Measurements from ENCODE around the gene MPPED1. TPM values are rescaled to one million over a fixed set of nuclear protein-coding genes. Genes with fewer than 3 reads are reported as not detected.

Gene MPPED1
- total RNA-seq, 1 donor from 2014 or later, result not detected

DNA sequence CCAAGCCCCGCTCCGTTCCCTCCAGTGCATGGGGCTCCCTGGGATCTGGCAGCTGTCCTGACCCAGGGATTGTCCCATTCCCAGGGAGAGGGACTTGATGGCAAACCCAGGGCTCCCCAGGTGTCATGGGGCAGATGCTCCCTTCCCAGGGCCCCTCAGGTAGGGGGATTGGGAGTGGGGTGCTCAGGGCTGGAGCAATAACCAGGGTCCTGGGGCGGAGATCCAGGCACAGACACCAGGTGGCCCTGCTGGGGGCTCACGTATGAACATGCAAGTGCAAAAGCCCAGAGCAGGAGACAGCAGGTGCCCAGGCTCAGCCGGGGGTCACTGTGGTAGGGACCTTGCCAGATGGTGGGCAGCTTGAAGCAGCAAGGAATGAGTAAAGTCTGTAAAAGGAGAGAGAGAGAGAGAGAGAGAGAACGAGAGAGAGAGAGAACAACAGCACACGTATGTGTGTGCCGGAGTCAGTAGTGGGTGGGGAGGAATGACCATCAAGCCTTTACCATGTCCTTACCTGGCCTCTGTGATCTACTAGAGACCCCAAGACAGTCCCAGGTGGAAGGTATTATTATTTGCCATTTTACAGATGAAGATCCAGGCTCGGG lies 19.3 kb upstream of the MPPED1 start:
- no peak for DNase-seq (ENCODE audit: low read depth)

DNA sequence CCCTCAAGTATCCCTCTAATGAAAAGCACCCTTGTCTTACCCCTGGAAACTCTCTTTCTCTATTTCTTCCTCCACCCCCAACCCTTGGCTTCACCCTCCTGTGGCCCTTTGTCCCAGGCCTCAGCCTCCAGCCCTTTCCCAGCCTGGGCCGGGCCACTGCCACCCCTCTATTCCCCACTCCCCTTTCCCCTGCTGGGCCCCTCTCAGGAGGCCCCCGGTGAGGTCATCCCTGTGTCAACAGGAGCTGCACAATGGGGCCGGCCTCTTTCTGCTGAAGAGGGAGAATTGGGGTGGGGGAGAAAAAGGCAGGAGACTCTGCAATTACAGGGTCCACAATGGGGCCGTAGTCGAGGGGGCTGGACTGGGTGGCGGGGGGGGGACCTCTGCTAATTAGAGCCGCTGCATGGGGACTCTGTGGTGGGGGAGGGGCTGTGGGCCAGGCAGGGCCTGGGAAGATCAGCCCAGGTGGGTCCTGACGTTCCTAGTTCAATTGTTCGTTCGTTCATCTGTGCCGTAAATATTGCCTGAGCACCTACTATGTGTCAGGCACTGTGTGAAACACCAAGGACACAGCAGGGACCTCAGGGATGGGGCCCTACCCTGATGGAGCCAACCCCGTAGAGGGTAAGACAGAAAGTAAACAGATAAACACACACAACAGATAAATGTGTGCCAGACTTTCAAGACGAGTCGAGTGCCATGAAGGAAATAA lies 18.5 kb upstream of the MPPED1 start:
- DNase-seq (ENCODE audit: low read depth), result no peak

DNA sequence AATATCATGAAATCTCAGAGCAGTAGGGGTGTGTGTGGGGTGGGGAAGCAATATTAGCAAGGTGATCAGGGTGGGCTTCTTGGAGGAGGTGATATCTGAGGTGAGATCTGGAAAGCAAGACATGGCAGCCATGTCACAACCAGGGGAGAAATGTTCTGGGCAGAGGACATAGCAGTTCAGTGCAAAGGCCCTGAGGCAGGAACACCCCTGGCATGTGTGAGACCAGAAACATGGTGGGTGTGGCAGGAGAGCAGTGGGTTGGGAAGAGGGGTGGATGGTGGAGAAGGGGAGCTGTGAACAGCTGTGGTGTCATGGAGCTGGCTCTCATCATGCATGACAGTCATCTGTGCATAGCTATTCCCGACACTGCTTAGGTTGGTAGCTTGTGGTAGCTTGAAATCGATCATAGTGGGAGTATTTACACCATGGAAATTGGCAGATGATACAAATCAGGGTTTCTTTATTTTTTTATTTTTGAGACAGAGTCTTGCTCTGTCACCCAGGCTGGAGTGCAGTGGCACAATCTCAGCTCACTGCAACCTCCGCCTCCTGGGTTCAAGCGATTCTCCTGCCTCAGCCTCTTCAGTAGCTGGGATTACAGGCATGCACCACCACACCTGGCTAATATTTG lies 17.9 kb upstream of the MPPED1 start:
- no peak for DNase-seq (ENCODE audit: low read depth)

DNA sequence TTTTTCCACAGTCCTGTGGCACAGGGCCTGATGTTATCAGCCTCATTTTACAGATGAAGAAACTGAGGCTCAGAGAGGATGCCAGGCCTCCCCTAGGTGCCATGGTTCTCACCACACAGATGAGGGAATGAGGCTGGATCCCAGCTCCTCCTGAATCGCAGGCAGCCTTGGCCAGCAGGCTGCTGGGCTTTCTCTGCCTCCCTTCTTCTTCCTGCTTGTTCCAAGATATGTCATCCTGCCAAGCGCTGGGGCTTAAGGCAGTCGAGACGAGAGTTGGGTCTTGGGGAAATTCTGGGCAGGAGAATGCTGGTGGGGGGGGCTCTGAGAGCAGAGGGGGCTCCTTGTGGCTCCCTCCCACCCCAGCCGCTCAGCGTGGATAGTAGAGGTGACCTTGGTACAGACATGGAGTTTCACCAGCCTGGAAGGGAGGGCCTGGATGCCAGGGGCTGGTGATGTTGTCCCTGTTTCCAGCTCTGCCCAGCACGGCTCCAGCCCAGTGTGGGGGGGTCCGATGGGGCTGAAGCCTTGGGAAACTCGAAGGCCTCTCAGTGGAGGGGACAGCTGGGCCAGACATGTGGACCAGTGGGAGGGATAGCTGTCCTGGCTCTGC lies 16.6 kb upstream of the MPPED1 start:
- no peak for DNase-seq (ENCODE audit: low read depth)

DNA sequence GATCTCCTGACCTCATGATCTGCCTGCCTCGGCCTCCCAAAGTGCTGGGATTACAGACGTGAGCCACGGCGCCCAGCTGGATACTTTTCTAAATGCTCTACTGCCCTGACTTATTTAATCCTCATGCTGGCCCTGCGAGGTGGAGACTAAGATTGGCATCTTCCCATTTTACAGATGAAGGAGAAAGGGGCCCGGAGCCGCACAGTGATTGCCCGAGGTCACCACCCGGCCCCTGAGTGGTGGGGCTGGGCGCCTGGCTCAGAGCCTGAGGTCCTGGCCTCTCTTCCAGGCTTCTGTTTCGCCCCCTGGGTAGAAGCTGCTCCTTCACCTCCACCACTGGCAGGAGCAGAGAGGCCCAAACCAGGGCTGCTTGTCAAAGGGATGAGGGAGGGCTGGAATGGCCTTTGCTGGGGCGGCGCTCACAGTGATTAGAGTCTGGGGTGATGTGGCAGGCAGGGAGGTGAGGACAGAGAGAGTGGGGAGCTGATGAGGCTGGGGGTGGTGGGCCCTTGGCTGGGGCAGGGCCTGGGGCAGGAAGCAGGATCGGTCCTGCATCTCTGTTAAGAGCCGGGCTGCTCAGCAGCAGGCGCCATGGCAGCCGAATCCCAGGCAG lies 15.4 kb upstream of the MPPED1 start:
- no peak for DNase-seq (ENCODE audit: low read depth)

DNA sequence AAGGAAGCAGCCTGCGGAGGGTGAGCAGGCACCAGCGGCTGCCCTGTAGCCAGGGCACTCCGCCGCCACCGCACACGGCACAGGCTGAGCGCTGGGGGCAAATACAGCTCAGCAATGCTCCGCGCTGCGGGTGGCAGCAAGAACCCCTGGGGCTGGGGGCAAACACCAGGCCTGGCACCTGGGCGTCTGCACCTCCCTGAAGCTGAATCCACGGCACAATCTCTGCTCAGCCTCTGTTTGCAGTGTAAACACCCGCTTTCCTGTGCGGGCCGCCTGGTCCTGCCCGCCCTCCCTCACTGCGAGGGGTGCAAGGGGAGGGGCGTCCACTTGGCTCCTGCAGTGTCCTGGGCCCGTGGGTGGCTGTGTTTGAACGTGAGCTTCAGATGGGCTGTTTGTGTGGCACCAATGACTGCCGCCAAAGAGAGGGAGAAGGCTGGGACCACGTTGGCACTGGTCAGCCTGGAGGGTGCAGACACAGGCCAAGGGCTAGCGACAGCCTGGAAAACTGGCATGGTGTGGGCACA lies 14.8 kb upstream of the MPPED1 start:
- no peak for DNase-seq (ENCODE audit: low read depth)

DNA sequence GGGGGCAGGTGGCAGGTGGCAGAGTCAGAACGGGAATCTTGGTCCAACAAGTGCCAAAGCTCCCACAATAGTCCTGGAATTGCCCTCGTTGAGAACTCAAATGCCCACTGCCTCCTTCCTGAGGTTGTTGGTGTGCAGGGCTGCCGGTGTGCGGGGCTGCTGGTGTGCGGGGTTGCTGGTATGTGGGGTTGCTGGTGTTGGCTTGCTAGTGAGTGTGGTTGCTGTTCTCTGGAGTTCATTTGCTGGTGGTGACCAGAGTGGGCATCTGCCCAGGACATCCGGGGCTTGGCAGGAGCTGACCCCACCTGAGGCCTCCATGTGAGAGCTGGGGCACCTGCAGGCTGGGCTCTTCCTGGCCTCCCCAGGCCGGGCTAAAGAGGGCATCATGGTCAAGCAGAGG lies 14.0 kb upstream of the MPPED1 start:
- DNase-seq (ENCODE audit: low read depth), result no peak

DNA sequence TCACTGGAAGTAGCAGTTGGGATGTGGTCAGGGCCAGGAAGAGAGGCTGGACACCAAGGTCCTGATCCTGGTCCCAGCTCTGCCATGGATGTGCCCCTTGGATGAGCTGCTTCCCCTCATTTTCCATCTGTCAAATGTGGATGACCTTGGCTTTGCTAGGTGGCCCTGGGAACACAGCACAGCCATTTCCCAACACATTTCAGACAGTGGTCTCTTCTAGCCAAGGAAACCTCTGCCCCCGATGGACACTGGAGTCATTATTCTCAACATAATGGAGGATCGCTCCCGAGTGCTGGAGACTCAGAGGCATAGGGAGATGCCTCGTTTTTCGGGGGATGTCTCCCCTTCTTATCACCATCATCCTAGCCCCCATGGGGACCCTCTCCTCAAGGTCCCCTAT lies 13.6 kb upstream of the MPPED1 start:
- no peak for DNase-seq (ENCODE audit: low read depth)

DNA sequence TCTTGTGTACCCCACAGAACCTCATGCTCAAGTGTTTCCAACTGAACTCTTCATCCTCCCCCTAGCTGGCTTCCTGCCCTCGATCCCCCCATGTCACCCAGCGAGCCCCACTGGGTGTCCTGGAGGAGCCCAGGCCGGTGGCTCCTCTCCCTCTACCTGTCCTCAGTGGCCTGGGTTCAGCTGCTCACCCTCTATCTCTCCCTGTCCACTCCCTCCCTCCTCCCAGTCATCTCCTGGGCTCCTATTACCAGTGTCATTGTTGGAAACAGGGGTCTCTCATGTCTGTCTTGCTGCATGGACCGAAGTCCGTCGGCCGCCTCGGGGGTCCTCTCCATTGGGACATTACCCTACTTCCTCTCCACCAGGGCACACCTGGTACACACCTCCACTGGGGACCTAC lies 12.9 kb upstream of the MPPED1 start:
- DNase-seq (ENCODE audit: low read depth), result no peak

DNA sequence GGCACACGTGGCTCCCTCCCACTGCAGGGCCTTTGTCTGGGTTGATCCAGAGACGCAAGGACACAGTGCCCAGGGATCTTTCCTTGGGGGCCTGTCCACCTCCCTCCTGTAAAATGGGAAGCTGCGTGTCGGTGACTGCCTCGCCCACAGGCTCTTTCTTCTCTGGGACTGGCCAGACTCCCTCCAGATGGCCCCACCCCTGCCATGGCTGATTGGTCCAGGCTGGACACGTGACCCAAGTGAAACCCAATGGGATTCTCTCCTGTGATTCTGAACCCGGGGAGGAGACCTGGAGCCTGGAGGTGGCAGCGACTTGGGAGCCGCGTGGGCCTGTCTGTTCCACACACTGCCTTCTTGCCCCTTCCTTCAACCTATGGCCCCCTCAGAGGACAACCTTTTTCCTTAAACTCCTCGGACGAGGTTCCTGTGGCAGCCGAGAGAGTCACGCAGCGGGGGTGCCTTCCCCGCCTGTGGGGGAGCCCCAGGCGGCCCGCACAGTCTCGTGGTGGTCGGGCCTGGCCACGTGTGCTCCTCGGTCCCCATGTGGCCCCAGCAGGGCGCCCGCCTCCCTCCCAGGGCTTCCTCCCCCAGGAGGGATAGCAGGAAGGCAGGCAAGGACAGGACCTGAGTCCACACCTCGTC lies 12.4 kb upstream of the MPPED1 start:
- no peak for DNase-seq (ENCODE audit: low read depth)

DNA sequence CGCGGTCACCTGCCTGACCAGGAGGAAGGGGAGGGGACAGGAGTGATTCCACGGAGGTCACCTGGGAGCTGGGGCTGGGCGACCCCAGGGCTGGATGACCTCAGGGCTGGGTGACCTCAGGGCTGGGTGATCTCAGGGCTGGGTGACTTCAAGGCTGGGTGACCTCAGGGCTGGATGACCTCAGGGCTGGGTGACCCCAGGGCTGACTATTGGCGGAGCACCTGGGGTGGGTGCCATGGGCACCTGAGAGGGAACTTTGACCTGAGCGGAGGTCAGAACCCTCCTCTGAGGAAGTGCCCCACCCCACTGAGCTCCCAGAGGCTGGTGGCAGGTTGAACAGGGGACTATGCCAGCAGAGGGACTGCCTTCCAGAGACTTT lies 11.8 kb upstream of the MPPED1 start:
- DNase-seq (ENCODE audit: low read depth), result no peak

DNA sequence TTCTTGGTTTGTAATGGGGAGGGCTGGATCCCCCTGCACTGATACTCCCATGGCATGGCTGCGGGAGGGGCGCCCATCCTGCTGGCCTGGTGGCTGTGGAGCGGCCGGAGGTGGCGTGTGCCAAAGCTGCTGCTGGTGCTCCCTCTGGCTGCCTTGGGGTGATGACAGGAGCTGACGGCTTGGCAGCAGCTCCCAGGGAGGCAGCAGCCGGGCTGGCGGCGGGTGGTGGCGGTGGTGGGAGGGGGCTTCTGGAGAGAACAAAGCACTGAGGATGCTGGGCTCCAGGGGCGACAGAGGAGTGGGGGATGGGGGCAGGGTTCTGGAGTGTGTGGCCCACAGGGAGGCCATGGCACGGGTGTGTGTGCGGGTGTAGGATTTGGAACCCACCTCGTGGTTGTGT lies 11.4 kb upstream of the MPPED1 start:
- DNase-seq (ENCODE audit: low read depth), result no peak

DNA sequence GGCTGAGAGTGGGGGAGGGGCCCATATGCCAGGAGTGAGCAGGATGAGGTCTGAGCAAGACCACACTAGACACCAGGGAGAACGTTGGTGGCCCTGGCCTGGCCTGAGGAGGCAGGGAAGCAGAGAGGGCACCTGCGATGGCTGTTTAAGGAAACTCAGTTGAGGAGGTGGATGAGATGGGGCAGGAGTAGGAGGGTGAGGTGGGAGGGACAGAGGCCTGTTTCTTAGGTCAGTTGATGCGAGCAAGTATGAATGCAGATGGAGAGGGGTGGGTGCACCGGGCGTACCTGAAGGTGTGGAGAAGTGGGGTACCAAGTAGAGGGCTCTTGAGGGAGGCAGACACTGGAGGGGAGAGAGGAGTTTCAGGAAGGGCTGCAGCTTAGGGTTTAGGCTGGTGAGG lies 10.6 kb upstream of the MPPED1 start:
- no peak for DNase-seq (ENCODE audit: low read depth)

DNA sequence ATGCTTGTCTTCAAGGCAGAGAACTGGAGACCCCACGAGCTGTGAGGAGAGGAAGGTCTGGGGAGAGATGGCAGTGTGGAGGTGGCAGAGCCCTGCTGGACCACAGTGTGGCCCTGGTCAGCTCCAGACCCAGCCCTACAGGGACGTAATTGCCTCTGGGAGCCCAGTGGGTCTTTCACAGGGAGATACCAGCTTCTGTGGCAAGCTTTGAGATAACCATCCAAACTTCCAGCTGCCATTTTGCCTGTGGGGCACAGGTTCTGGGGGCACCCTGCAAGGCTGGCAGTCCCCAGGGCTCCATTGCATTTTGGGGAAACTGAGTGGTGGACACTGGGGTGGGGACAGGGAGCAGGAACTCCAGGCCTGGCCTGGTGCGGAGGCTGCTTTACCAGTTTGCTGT lies 10.2 kb upstream of the MPPED1 start:
- DNase-seq (ENCODE audit: low read depth), result no peak

DNA sequence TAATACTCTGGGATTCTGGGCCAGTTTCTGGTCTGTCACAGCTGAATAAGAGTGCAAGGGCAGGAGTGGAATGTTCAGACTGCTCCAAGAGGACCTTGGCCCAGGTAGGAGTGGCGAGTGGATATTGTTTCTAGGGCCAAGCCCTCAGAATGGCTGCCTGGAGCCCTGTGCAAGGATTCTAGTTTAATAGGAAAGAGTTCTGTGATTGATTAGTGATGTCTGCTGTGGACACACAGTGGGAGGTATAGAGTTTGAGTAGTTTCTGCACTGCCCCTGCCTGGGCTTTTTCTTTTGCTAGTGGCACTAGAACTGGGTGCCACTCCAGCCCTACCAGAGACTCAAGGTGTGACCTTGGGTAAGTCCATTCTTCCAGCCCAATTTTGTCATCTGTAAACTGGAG lies 9.7 kb upstream of the MPPED1 start:
- no peak for DNase-seq (ENCODE audit: low read depth)

DNA sequence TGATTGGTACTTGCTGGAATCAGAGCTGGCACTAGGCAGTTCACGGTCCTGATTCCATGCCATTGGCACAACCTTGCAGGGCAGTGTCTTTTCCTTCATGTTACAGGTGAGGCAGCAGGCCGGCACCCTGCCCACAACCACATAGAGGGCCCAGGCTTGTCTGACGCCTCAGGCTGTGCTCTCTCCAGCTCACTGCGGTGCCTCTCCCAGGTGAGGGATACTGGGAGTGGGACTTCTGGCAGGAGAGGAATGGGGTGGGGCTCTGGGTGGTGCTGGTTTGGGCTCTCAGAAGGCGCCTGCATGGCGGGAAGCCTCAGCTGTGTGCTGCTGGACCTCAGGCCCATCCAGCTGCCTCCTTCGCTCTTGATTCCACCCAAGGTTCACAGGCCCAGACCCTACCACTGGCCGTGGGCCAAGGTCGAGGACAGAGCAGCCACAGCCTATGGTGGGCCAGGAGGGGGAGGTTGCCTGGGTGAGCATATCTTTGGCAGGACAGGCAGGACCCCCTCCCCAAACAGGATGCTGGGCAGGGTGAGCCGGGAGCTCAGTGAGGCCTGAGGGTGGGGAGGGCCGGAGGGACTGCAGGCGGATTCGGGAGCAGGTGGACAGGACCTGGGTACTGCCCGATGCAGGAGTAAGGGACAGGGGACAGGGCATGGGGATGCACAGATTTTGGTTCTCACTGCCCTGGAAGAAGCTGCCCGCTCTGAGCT lies 7.0 kb upstream of the MPPED1 start:
- DNase-seq (ENCODE audit: low read depth), result no peak

DNA sequence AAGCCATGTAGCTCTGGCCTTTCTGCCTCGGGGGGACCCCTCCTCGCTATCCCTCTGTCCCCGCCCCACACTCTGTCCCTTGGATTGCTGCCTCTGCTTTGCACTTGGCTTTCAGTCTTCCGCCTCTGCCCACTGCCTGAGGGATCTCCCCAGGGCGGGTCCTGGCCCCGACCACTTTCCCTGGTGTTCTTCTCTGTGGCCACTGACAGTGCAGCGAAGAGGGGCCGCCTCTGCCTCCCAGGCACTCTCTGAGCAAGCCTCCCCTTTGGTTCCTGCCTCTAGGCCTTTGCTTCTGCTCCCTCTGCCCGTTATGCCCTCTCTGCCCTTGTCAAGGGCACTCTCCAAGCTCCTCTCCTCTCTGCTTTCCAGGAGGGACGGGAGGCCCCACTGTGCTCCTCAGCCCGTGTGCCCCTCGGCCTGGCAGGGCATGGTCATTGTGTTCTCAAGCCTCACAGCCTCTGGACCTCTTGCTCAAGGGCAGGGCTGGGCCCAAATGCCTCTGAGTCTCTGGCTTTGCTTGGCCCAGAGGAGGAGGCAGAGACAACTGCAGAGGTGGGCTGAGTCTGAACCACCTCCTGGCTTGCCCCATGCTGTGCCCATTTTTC lies 5.5 kb upstream of the MPPED1 start:
- DNase-seq (ENCODE audit: low read depth), result no peak

DNA sequence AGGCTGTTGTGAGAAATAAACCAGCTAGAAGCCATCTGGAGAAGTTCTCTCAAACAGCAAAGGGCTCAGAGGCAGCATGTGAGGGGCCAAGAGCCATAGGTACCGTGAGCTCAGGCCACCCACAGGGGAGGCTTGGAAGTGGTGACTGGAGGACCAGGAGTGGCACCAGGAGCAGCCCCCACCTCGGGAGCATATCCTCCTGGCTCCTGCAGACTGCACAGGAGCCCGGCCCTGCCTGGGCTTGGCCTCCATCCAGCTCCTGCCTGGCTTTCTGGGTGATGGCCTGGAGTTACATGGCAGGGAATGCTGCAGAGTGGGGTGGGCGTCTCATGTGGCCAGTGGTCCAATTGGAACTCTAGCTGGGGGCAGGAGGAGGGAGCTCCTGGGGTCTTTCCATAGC lies 4.2 kb upstream of the MPPED1 start:
- no peak for DNase-seq (ENCODE audit: low read depth)

DNA sequence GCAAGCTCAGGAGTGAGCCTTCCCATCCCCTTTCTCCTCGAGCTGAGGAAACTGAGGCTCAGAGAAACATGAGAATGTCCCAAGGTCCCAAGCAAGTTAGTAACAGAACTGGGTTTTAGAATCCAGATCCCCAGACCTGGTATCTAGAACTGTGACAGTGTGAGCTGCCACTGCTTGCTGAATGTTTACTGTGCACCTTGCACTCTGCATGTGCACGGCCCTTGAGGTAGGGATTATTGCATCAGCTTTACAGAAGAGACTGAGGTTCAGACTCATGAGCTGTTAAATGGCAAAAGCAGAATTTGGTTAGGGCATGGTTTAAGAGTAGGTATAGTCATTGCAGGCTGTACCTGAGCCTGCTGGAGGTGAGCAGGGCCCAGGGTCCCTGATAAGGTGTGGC lies 3.8 kb upstream of the MPPED1 start:
- no peak for DNase-seq (ENCODE audit: low read depth)

DNA sequence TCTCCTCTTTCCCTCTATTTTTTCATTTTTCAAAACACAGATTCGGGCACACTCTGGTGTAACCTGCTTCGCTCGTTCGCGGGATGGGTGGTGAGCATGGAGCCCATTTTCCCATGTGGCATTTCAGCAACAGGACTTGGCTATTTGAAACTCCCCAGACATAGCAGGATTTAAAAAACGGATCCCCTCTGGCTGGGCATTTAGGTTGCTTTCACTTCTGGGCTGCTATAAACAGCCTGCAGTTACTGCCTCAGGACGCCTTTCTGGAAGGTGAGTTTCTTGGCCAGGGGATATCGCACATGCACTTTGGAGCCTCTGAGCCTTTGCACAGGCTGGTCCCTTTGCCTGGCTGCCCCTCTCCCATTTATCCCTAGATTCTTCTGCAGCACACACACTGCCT lies 2.8 kb upstream of the MPPED1 start:
- no peak for DNase-seq (ENCODE audit: low read depth)
